Effector CD4-positive, alpha-beta T cell (primary cell): ENCODE measurements around the gene OR2M3. TPM values are rescaled to one million over a fixed set of nuclear protein-coding genes. Genes with fewer than 3 reads are reported as not detected.
"Not testable (repeated sequence)": the region's sequence is repeated elsewhere in the genome, so short reads cannot be mapped to it uniquely, and the experiment has no call there.

Source experiments
- DNase-seq: peaks from one replicate; pipeline ENCODE4 v3.0.0-alpha.2; 2020
- total RNA-seq: gene quantifications from one replicate; lab custom pipeline; 2026; lab: John Stamatoyannopoulos, UW

Gene OR2M3, protein sequence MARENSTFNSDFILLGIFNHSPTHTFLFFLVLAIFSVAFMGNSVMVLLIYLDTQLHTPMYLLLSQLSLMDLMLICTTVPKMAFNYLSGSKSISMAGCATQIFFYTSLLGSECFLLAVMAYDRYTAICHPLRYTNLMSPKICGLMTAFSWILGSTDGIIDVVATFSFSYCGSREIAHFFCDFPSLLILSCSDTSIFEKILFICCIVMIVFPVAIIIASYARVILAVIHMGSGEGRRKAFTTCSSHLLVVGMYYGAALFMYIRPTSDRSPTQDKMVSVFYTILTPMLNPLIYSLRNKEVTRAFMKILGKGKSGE
- total RNA-seq, result not detected

DNA sequence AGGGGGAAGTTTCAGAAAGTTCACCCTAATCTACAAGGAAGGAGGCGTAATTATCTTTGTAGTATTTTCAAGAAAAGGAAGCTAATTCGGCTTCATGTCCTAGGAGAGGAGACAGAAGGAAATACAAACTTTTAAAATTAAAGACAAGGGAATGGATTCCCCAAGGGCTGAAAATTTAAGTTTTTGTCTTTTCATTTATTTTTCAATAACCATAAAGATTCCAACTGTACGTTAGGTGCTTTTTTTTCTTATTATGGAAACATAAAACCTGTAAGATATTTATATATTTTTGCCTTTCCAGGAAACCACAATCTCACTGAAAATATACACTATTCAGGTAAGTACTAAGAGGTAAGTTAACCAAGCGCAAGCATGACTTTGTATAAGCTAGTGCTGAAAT lies at the start of gene OR2M3:
Gene OR2M3, plus strand, starts transcription at position 301 of the 400 bp plus-strand sequence. CDS start 5,803 bp downstream, outside the sequence.
- DNase-seq, result no peak

DNA sequence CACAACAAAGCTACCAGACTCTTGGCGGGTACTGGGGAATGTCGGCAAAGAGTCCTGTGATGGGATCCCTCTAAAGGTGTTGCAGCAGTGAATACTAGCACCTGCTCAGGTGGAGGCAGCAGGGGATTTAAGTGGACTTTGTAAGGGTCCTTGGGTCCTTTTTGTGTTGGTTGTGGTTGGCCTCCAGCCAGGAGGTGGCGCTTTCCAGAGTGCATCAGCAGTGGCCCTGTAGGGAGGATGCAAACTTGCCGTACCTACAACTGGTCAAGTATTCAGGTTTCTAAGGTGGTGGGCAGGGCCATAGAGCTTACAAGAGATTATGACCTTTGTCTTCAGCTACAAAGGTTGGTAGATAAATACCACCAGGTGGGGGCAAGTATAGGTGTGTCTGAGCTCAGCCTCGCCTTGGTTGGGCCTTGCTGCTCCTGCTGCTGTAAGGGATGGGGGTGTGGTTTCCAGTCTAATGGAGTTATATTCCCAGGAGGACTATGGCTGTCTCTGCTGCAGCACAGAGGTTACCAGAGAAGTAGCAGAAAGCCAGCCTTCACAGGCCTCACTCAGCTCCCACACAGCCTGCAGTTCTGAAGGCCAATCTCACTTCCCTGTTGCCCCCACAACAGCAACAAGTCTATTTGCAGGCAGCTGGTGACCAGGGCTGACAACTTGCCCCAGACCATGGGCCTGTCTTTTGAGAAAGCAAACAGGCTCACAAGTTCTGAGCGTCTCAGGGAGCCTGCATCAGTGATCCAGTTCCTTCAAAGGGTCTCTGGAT lies 44.8 kb upstream of the OR2M3 start:
- no peak for DNase-seq

DNA sequence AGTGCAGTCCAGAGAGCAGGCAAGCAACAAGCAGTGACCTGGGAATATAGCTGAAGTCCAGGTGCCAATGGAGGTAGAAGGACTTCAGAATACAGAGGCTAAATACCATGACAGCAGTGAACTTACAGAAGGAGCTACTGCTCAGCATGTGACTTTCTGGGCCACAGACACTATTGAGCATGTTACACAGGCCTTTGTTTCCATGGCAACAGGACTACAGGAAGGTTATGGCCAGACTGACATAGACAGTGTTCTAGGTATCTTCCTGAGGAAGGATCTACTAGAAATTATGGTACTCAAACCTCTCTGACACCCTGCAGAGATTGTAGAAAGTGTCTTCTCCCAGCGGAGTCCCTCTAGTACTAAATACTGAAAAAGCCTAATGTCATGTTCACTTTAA lies 41.1 kb upstream of the OR2M3 start:
- no peak for DNase-seq

DNA sequence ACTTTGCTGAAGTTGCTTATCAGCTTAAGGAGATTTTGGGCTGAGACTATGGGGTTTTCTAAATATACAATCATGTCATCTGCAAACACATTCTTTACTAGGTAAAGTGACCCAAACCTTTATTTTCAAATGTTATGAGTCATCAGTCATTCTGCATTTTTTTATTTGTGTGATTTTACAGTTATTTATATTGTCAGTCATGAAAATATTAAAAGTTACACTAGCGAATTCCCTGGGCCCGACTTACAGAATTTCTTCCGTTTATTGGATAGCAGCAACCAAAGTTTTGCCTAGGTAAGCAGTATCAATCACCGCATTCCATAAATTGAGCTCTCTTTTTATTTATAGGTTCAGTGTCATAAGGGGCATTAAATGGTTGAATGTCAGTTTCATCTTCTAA lies 38.3 kb upstream of the OR2M3 start:
- DNase-seq, result no peak

DNA sequence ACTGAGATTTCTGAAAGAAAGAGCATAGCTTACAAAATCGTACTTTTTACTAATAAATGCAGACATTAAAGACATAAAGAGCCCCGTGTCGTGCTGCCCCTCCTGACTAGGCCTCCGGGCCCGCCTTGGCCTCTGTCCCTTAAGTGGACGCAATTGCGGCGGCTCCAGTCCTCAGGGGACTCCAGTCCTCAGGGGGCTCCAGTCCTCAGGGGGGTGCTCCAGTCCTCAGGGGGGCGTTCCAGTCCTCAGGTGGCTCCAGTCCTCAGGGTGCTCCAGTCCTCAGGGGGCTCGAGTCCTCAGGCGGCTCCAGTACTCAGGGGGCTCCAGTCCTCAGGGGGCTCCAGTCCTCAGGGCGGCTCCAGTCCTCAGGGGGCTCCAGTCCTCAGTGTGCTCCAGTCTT lies 33.0 kb upstream of the OR2M3 start:
- no peak for DNase-seq

DNA sequence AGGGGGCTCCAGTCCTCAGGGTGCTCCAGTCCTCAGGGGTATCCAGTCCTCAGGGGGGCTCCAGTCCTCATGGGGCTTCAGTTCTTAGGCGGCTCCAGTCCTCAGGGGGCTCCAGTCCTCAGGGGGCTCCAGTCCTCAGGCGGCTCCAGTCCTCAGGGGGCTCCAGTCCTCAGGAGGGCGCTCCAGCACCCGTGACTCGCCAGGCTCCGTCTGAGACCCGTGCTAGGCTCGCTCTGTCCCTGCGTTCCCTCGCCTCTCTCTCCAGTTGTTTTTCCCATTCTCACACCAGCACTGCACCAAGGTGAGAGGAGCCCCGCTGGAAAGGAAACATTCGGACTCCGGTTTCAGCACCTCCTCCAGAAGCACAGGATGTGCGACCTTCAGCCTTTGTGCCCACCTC lies 31.9 kb upstream of the OR2M3 start:
- no peak for DNase-seq

DNA sequence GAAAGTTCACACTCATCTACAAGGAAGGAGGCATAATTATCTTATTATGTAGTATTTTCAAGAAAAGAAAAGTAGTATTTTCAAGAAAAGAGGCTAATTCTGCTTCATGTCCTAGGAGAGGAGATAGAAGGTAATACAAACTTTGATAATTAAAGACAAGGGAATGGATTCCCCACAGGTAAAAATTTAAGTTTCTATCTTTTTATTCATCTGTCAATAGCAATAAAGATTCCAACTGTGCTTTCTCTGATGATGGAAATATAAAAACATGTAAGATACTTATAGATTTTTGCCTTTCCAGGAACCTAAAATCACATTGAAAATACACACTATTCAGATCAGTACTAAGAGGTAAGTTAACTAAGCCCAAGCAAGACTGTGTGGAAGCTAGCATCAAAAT lies 22.5 kb upstream of the OR2M3 start, which contains the start of gene OR2M2:
Gene OR2M2, plus strand, starts transcription at position 301 of the 400 bp plus-strand sequence. CDS start 5,165 bp downstream, outside the sequence.
- no peak for DNase-seq

DNA sequence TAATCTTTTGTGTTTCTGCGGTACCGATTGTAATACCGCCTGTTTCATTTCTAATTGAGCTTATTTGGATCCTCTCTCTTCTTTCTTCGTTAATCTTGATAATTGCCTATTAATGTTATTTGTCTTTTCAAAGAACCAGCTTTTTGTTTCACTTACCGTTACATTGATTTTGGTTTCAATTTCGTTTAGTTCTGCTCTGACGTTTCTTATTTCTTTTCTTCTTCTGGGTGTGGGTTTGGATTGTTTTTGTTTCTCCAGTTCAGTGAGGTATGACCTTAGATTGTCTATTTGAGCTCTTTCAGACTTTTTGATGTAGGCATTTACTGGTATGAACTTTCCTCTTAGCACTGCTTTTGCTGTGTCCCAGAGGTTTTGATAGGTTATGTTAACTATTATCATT lies 13.1 kb upstream of the OR2M3 start:
- no peak for DNase-seq

DNA sequence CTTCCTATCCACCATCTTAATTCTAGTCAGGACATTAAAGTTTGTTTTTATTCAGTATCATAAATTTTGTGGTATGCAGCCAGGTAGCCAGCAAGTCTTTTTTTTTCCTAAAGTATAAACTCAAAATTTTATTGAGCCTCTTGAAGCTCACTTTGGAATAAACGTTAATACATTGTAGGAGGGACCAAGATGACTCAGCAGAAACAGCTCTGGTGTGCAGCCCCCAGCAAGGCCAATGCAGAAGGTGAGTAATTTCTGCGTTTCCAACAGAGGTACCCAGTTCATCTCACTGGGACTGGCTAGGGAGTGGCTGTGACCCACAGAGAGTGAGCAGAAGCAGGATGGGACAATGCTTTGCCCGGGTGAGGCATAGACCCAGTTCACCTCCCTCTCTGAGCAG lies 9.7 kb upstream of the OR2M3 start:
- DNase-seq, result no peak

DNA sequence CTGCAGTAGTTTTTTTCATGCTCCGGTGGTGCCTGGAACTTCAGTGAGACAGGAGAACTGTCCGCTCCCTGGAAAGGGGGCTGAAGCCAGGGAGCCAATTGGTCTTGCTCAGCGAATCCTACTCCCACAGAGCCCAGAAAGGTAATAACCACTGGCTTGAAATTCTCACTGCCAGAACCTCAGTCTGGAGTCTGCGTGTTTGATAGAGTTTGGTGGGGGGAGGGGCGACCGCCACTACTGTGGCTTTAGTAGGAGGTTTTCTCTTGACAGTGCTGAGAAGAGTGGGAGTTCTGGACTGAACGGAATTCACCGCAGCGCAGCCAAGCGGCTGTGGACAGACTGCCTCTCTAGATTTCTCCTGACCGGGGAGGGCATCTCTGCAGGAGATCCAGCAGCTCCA lies 8.0 kb upstream of the OR2M3 start:
- no peak for DNase-seq

DNA sequence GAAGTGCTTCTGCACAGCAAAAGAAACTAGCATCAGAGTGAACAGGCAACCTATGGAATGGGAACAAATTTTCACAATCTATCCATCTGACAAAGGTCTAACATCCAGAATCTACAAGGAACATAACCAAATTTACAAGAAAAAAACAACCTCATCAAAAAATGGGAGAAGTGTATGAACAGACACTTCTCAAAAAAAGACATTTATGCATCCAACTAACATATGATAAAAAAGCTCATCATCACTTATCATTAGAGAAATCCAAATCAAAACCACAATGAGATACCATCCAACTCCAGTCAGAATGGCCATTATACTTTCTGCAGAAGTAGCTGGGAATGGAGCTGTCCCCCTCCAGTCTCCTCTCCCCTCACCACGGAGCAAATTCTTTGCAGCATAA lies 2.9 kb upstream of the OR2M3 start:
- DNase-seq, result no peak

DNA sequence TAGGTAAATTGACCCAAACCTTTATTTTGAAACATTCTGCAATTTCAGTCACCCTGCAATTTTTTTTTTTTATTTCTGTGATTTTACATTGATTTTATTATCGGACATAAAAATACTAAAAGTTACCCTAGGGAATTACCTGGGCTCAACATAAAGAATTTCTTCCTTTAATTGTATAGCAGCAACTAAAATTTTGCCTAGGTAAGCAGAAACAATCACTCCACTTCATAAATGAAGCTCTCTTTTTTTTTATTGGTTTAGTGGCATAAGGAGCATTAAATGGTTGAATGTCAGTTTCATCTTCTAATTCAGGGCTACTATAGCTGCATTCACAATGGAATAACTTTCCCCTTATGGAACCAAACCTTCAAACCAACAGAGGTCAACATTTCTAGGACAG lies 18.8 kb downstream of the OR2M3 start:
- no peak for DNase-seq

DNA sequence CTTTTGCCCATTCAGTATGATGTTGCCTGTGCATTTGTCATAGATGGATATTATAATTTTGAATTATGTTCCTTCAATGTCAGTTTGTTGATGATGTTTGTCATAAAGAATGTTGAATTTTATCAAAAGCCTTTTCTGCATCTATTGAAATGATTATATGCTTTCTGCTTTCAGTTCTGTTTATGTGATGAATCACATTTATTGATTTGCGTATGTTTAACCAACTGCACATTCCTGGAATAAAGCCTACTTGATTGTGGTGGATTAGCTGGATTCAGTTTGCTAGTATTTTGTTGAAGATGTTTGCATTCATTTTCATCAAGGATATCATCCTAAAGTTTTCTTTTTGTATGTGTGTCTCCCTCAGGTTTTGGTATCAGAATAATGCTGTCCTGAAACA lies 28.5 kb downstream of the OR2M3 start:
- no peak for DNase-seq

DNA sequence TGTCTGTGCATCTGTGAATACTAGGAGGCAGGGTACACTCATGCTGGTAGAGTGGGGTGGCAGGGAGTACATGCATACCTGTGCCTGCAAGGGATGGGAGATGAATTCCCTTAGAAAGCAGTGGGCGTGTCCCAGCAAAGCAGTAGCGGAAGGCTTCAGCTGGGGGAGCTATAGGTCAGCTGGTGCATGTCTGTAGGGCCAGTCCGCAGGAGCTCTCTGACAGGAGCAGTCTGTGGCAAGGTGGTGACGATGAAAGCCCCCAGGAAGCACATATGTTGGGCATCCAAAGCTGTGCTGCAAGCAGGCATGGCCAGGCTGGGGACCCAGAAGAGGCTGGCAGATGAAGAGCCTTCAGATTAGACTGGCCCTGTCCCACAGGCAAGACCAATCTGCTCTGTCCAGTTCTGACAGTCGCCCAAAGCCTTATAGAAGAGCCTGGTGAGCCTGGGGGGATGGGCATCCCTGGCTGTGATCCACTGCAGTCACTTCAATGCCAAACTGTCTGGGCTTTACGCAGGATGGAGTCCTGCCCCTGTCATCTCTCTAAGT lies 32.4 kb downstream of the OR2M3 start:
- no peak for DNase-seq

DNA sequence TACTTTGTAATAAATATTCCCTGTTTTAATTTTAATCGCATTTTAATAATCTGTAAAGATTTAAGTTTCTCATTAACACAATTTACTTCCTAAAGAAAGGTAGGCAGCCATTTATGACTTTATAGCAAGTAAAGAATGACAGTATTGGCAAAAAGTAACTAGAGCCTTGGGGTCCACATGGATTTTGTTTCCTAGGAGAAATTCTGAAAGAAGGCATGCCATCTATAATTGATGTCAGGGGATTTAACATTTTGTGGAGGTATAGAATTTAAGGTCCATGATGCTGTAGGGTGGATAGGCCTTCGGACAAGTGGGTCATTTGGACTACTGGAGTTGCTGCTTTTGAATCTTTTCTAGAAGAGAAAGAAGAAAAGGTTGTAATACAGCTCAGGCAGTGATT lies 34.1 kb downstream of the OR2M3 start, which contains the start of gene OR2M4:
Gene OR2M4, plus strand, starts transcription at position 301 of the 400 bp plus-strand sequence. CDS start 7,512 bp downstream, outside the sequence.
- no peak for DNase-seq

DNA sequence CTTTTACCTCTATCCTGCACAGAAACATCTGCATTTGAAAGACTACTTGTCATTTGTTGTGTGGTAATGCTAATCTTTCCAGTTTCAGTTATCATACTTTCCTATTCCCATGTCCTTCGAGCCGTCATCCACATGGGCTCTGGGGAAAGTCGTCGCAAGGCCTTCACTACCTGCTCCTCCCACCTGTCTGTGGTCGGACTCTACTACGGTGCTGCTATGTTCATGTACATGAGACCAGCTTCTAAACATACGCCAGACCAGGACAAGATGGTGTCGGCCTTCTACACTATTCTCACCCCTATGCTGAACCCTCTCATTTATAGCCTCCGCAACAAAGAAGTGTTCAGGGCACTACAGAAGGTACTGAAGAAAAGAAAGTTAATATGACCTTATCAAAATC lies 42.4 kb downstream of the OR2M3 start:
- DNase-seq, result no peak

DNA sequence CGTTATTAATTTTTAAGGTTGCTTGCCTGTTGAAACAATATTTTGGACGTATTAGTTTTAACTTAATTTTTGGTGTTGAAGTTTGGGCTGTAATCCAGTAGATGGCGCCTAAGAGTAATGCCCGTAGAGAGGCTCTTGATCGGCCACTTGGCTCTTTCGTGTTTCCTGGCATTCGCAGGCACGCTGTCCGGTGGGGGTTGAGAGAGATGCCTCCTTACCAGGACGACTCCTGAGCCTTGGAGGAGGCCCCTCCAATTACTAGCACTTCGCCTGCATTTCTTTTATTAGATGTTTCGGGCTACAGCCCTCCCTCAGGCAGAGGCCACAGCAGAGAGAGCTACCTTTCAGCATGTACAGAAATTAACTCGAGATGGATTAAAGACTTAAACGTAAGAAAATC lies 46.1 kb downstream of the OR2M3 start:
- no peak for DNase-seq

DNA sequence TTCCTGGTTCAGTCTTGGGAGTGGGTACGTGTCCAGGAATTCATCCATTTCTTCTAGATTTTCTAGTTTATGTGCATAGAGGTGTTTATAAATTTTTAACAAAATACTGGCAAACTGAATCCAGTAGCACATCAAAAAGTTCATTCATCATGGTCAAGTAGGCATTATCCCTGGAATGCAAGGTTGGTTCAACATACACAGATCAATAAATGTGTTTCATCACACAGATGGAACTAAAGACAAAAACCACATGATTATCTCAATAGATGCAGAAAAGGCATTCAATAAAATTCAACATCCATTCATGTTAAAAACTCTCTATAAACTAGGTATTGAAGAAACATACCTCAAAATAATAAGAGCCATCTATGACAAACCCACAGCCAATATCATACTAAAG lies 62.2 kb downstream of the OR2M3 start:
- DNase-seq, result not testable (repeated sequence)
